Keratinocyte (primary cell): Measurements from ENCODE around the gene RIT1. TPM values are rescaled to one million over a fixed set of nuclear protein-coding genes. Genes with fewer than 3 reads are reported as not detected.

Experiments used
- DNase-seq: peaks from one replicate; pipeline ENCODE4 v3.0.0-alpha.2; 2011; ENCODE audit warnings: low read depth, missing footprints, low spot score
- FAIRE-seq: peaks from 2 replicates; lab custom pipeline; 2011; peaks lifted over from hg19 to GRCh38; lab: Jason Lieb, UNC
- H2AFZ ChIP-seq: 2 replicates; pipeline ENCODE4 v1.6.0; 2012; ENCODE audit warnings: low read length, control low read depth, inconsistent platforms; ENCODE audit not compliant: control insufficient read depth
- H3K27ac ChIP-seq: 2 replicates; pipeline ENCODE4 v1.5.1; 2011; ENCODE audit warnings: low read length; ENCODE audit not compliant: control insufficient read depth, insufficient read depth
- H3K27me3 ChIP-seq: 3 replicates; pipeline ENCODE4 v1.6.0; 2011; ENCODE audit warnings: low read length; ENCODE audit not compliant: control insufficient read depth, insufficient read depth; ENCODE audit errors: extremely low read depth
- H3K36me3 ChIP-seq, 2 experiments: 2 replicates in 1 of 2; 3 replicates in 1 of 2; pipeline ENCODE4 v1.5.1; 2011; ENCODE audit warnings: low read length in 2 of 2, mild to moderate bottlenecking in 1 of 2; ENCODE audit not compliant: control insufficient read depth in 2 of 2, insufficient read depth in 2 of 2; ENCODE audit errors: extremely low read depth in 1 of 2
- H3K4me1 ChIP-seq: 3 replicates; pipeline ENCODE4 v1.5.1; 2011; ENCODE audit warnings: low read length; ENCODE audit not compliant: control insufficient read depth, insufficient read depth; ENCODE audit errors: extremely low read depth
- H3K4me2 ChIP-seq: 3 replicates; pipeline ENCODE4 v1.6.0; 2011; ENCODE audit warnings: low read depth, low read length; ENCODE audit not compliant: control insufficient read depth, insufficient read depth; ENCODE audit errors: extremely low read depth
- H3K4me3 ChIP-seq, 3 experiments: fragments of 200-600 bp in 1 of 3; sonication (generic) in 1 of 3; 2 replicates in 2 of 3; 3 replicates in 1 of 3; pipeline ENCODE4 v1.5.1; 2011 to 2016; ENCODE audit warnings: low read length in 3 of 3, mild to moderate bottlenecking in 3 of 3, control low read depth in 2 of 3, inconsistent platforms in 1 of 3, low read depth in 1 of 3, mixed read lengths in 1 of 3, mixed run types in 1 of 3, moderate library complexity in 1 of 3; ENCODE audit not compliant: control insufficient read depth in 2 of 3, insufficient read depth in 2 of 3; ENCODE audit errors: extremely low read depth in 1 of 3
- H3K79me2 ChIP-seq: 2 replicates; pipeline ENCODE4 v1.6.0; 2012; ENCODE audit warnings: low read length; ENCODE audit not compliant: control insufficient read depth, insufficient read depth
- H3K9ac ChIP-seq: 3 replicates; pipeline ENCODE4 v1.6.0; 2011; ENCODE audit warnings: low read length; ENCODE audit not compliant: control insufficient read depth, insufficient read depth; ENCODE audit errors: extremely low read depth
- H3K9me1 ChIP-seq: 3 replicates; pipeline ENCODE4 v1.6.0; 2011; ENCODE audit warnings: low read length; ENCODE audit not compliant: control insufficient read depth, insufficient read depth; ENCODE audit errors: extremely low read depth
- H3K9me3 ChIP-seq: 2 replicates; pipeline ENCODE4 v1.5.1; 2012; ENCODE audit warnings: low read depth, low read length; ENCODE audit not compliant: control insufficient read depth
- H4K20me1 ChIP-seq: 3 replicates; pipeline ENCODE4 v1.6.0; 2011; ENCODE audit warnings: low read length; ENCODE audit not compliant: control insufficient read depth, insufficient read depth; ENCODE audit errors: extremely low read depth
- EZH2 ChIP-seq: IDR thresholded peaks from one replicate; pipeline ENCODE4 v1.6.1; 2012; ENCODE audit warnings: inconsistent platforms, mild to moderate bottlenecking, low read length, moderate library complexity
- dilution Hi-C: fragments of 300-500 bp; cut with MboI; formaldehyde crosslinking; loops from one replicate; pipeline ENCODE4 v1.7.0; 2020; ENCODE audit warnings: low sequenced_read_pairs; ENCODE audit not compliant: extremely low pct_ligation_motif_present
- polyA plus RNA-seq, 5 experiments: library from polyadenylated mRNA; depleted of rRNA in 3 of 5; stranded (reverse) in 3 of 5; stranded (forward) in 1 of 5; unstranded in 1 of 5; fragments of >200 nt; gene quantifications; 1 replicate in 1 of 5; 2 replicates in 3 of 5; 3 replicates in 1 of 5; pipeline versions ENCODE4 v1.2.1 to v1.2.3, GENCODE V29; 2011 to 2012; ENCODE audit warnings: missing spikeins in 2 of 5, low read depth in 1 of 5, low replicate concordance in 1 of 5
- TF ChIP-seq, protein P1 (sequence below), 3 experiments: IDR thresholded peaks in 1 of 3; conservative IDR thresholded peaks in 1 of 3; optimal IDR thresholded peaks in 1 of 3; 2 replicates in 2 of 3; 3 replicates in 1 of 3; pipeline versions ENCODE3 to v1.5.1; 2011; ENCODE audit warnings: low read length in 3 of 3, mild to moderate bottlenecking in 3 of 3, moderate library complexity in 2 of 3, control low read depth in 1 of 3, inconsistent platforms in 1 of 3; ENCODE audit not compliant: insufficient read depth in 2 of 3; ENCODE audit errors: extremely low read depth in 1 of 3

RIT1 gene
- polyA plus RNA-seq, 1 donor (not counting 4 experiments of a cell fraction or from before 2014, with no cell fraction given): 33.5 TPM

DNA sequence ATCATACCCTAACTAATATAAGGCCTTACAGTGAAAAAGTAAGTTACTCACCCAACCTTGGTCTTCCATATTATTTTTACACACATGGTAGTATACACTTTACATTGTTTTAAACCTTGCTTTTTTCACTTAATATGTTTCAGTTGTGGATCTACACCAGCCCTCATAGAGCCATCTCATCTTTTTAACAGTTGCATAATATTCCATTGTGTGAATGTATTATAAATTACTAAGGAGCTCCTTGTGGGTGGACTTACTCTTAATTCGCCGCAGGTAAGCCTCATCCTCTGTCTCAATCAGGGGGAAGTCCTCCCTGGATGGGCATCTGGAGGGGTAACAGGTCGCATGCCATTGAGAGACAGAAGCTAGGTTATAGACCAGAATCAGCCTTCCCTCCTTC, 43.5 kb upstream of the RIT1 start:
- Histone ChIP-seq H3K9me1 (no peaks in the 10 kb centered on the region), H3K9me3 (no peaks in the 10 kb centered on the region), H3K4me3 (no peak overlapping the region), H3K9ac (no peak overlapping the region), H3K4me2 (no peak overlapping the region), H3K27me3 (no peaks in the 10 kb centered on the region), H3K4me1 (no peaks in the 10 kb centered on the region), H4K20me1 (no peaks in the 10 kb centered on the region), H3K79me2 (no peaks in the 10 kb centered on the region), H3K27ac (no peak overlapping the region), H2AFZ (no peak overlapping the region), H3K36me3 (peaks cover 36 to 49% of the 10 kb centered on the region in 2 experiments)
- dilution Hi-C loops: no loop called here
- DNase-seq: no peak
- no peak for TF ChIP-seq EZH2
- TF ChIP-seq, protein P1, sequence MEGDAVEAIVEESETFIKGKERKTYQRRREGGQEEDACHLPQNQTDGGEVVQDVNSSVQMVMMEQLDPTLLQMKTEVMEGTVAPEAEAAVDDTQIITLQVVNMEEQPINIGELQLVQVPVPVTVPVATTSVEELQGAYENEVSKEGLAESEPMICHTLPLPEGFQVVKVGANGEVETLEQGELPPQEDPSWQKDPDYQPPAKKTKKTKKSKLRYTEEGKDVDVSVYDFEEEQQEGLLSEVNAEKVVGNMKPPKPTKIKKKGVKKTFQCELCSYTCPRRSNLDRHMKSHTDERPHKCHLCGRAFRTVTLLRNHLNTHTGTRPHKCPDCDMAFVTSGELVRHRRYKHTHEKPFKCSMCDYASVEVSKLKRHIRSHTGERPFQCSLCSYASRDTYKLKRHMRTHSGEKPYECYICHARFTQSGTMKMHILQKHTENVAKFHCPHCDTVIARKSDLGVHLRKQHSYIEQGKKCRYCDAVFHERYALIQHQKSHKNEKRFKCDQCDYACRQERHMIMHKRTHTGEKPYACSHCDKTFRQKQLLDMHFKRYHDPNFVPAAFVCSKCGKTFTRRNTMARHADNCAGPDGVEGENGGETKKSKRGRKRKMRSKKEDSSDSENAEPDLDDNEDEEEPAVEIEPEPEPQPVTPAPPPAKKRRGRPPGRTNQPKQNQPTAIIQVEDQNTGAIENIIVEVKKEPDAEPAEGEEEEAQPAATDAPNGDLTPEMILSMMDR (optimal IDR thresholded peaks at IDR 0.05 in 1 of 3, IDR thresholded peaks at IDR 0.05 in 1 of 3, conservative IDR thresholded peaks at IDR 0.05 in 1 of 3; ENCODE audit: extremely low read depth in 1 of 3, insufficient read depth in 2 of 3, low read length in 3 of 3): no peak
- no peak for FAIRE-seq

GRCh38 chr1:155952505-155952890, 41.3 kb upstream of the RIT1 start:
- no peaks in the 10 kb centered on the region for H4K20me1 ChIP-seq
- H3K9me1 ChIP-seq: no peaks in the 10 kb centered on the region
- H3K27ac ChIP-seq: no peak overlapping the region
- TF ChIP-seq, protein P1 (optimal IDR thresholded peaks at IDR 0.05 in 1 of 3, IDR thresholded peaks at IDR 0.05 in 1 of 3, conservative IDR thresholded peaks at IDR 0.05 in 1 of 3; ENCODE audit: extremely low read depth in 1 of 3, insufficient read depth in 2 of 3, low read length in 3 of 3): no peak
- no peak for TF ChIP-seq EZH2
- no peak for FAIRE-seq
- dilution Hi-C loops: no loop called here
- H3K4me3 ChIP-seq: no peak overlapping the region
- H3K9ac ChIP-seq: no peak overlapping the region
- no peak for DNase-seq
- no peaks in the 10 kb centered on the region for H3K9me3 ChIP-seq
- H3K27me3 ChIP-seq: no peaks in the 10 kb centered on the region
- H3K4me2 ChIP-seq: no peak overlapping the region
- peaks cover 33 to 43% of the 10 kb centered on the region in 2 experiments for H3K36me3 ChIP-seq
- no peak overlapping the region for H2AFZ ChIP-seq
- no peaks in the 10 kb centered on the region for H3K79me2 ChIP-seq
- H3K4me1 ChIP-seq: no peaks in the 10 kb centered on the region
